ENCODE data around the gene SPPL3.
"Not testable (repeated sequence)": the region's sequence is repeated elsewhere in the genome, so short reads cannot be mapped to it uniquely, and the experiment has no call there.

SPPL3 gene

GRCh38 chr12:120920178-120920577, 16.0 kb upstream of the SPPL3 start:
- no peak for DNase-seq (ENCODE audit: low spot score)

- no peak for DNase-seq (ENCODE audit: low spot score)
Observed at GRCh38 chr12:120917748-120918147, 13.6 kb upstream of the SPPL3 start.

- DNase-seq (ENCODE audit: low spot score), result no peak
Observed at GRCh38 chr12:120916561-120916960, 12.4 kb upstream of the SPPL3 start.

GRCh38 chr12:120914794-120915193, 10.6 kb upstream of the SPPL3 start:
- DNase-seq (ENCODE audit: low spot score), result no peak

- DNase-seq (ENCODE audit: low spot score), result no peak
Observed at GRCh38 chr12:120909633-120910298, 5.6 kb upstream of the SPPL3 start.

- peak; percentile 13 for DNase-seq (ENCODE audit: low spot score)
Observed at GRCh38 chr12:120905856-120906384, 1.8 kb upstream of the SPPL3 start.

GRCh38 chr12:120903412-120904196, 554 bp downstream of the SPPL3 start:
- DNase-seq (ENCODE audit: low spot score), result peak; percentile 60

GRCh38 chr12:120902846-120903411, 1.2 kb downstream of the SPPL3 start:
- DNase-seq (ENCODE audit: low spot score), result peak; percentile 36

- DNase-seq (ENCODE audit: low spot score), result no peak
Observed at GRCh38 chr12:120901818-120902217, 2.3 kb downstream of the SPPL3 start.

GRCh38 chr12:120901101-120901500, 3.1 kb downstream of the SPPL3 start:
- DNase-seq (ENCODE audit: low spot score), result not testable (repeated sequence)

- DNase-seq (ENCODE audit: low spot score), result no peak
Observed at GRCh38 chr12:120895532-120895931, 8.6 kb downstream of the SPPL3 start.

- no peak for DNase-seq (ENCODE audit: low spot score)
Observed at GRCh38 chr12:120892265-120892664, 11.9 kb downstream of the SPPL3 start.

- DNase-seq (ENCODE audit: low spot score), result no peak
Observed at GRCh38 chr12:120890963-120891362, 13.2 kb downstream of the SPPL3 start.

GRCh38 chr12:120887253-120888043, 16.7 kb downstream of the SPPL3 start:
- no peak for DNase-seq (ENCODE audit: low spot score)

GRCh38 chr12:120886199-120887018, 17.7 kb downstream of the SPPL3 start:
- no peak for DNase-seq (ENCODE audit: low spot score)

- DNase-seq (ENCODE audit: low spot score), result no peak
Observed at GRCh38 chr12:120885521-120885920, 18.6 kb downstream of the SPPL3 start.

GRCh38 chr12:120884644-120885043, 19.5 kb downstream of the SPPL3 start:
- DNase-seq (ENCODE audit: low spot score), result no peak

GRCh38 chr12:120882055-120882555, 22.1 kb downstream of the SPPL3 start:
- DNase-seq (ENCODE audit: low spot score), result no peak

GRCh38 chr12:120879718-120880300, 24.3 kb downstream of the SPPL3 start:
- no peak for DNase-seq (ENCODE audit: low spot score)

GRCh38 chr12:120879102-120879501, 25.1 kb downstream of the SPPL3 start:
- no peak for DNase-seq (ENCODE audit: low spot score)

Data from hematopoietic multipotent progenitor cell treated with erythropoietin and hydrocortisone succinate and interleukin-3 and kit ligand, for 17 days (in vitro differentiated cells).